ENCODE data around the gene DPY19L2.
"Not testable (repeated sequence)": the region's sequence is repeated elsewhere in the genome, so short reads cannot be mapped to it uniquely, and the experiment has no call there.

The DPY19L2 gene

DNA sequence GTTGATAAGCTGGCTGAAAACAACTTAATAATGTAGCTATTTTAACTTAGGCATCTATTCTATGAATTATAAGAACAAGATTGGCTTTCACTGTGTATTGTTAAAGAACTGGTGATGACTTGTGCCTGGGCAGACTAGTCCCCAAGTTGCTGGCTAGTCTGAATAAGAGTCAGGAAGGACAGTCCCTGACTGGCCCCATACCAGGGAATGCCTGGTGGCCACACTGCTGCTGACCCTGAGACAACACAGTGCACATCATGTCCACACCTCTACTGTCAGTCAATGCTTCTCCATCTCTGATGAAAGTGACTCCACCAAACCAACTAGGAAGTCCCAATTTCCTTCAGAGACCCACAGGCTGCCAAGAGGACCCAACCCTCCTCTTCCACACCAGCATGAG, 130.5 kb downstream of the DPY19L2 start:
- not testable (repeated sequence) for DNase-seq (ENCODE audit: low read depth in 2 of 2)

DNA sequence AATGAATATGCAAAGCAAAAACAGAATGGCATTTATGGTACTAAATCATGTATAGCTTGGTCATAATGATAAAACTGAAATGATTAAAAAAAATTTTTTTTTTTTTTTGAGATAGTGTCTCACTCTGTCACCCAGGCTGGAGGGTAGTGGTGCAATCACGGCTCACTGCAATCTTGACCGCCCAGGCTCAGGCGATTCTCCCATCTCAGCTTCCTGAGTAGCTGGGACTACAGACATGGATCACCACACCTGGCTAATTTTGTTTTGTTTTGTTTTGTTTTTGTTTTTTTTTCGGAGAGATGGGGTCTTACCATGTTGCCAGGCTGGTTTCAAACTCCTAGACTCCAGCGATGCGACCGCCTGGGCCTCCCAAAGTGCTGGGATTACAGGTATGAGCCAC, 138.7 kb downstream of the DPY19L2 start:
- DNase-seq (ENCODE audit: low read depth in 2 of 2) = not testable (repeated sequence)

DNA sequence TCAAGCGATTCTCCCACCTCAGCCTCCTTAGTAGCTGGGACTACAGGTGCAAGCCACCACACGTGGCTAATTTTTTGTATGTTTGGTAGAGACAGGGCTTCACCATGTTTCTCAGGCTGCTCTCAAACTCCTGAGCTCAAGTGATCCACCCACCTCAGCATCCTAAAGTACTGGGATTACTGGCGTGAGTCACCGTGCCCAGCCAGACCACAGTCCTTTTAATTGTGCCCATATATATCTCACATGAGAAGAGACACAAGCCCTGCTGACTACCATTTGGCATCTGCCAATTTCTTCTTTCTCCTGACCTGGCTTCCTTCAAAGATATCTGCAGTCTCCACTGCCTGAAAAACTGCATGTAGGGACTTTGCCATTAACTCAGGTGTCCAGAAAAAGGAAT, 142.5 kb downstream of the DPY19L2 start:
- no peak for DNase-seq (ENCODE audit: low read depth in 2 of 2)

DNA sequence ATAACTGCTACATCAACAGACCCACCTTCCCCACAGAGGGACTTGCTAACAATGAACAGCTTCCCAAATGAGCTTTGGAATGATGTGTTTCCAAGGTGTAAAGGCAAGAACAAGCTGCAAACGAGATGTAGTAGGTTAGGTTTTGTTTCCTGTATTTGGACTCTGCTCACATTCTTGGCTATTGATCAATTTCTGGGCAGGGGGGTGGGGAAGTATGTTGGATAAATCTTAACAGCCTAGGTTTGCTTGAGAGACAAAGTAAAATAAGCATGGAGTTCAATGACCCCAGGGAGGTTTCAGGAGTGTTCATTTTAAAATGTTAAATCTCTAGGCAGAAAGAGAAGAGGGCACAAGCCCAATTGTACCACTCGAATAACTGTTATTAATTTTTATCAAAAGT, 146.6 kb downstream of the DPY19L2 start:
- no peak for DNase-seq (ENCODE audit: low read depth in 2 of 2)
